Stomach (tissue), 4 donors: ENCODE results near the gene KDM1B.

Experiments used
- POLR2A ChIP-seq, 4 donors: fragments of 450-650 bp; IDR thresholded peaks; one replicate each; pipeline ENCODE4 v1.6.1; 2016; ENCODE audit warnings: antibody characterized with exemption in 4 of 4, control low read depth in 2 of 4, mild to moderate bottlenecking in 1 of 4, moderate library complexity in 1 of 4
- POLR2AphosphoS5 ChIP-seq, 3 donors: sonication (generic); formaldehyde crosslinking; IDR thresholded peaks; one replicate each; pipeline ENCODE4 v1.6.1; 2016; ENCODE audit warnings: antibody characterized with exemption in 3 of 3
- TF ChIP-seq, protein P1 (sequence below), 7 experiments: fragments of 450-650 bp in 4 of 7; fragments of 200-600 bp in 3 of 7; sonication (generic) in 3 of 7; IDR thresholded peaks; one replicate each; pipeline ENCODE4 v1.5.1; 2016 to 2019; ENCODE audit warnings: antibody characterized with exemption in 7 of 7, control low read depth in 2 of 7, mild to moderate bottlenecking in 1 of 7

DNA sequence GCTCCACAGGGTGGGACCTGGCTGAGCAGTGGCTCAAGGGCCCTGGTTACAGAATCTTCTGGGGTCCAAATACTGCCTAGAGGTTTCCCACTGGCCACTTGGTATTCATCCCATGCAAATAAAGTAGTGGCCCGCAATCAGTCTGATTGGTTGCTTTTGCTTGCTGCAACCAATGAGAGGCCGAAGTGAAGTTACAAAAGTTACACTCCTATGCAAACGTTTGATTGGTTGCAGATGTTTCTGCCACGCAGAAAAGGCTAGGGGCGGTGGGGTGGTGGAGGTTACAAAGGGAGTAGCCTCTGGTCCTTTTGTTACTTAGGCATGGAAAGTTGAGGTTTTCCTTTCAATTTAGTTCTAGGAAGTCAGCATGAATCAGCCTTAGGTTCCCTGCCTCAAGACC, 29.1 kb upstream of the KDM1B start:
- TF ChIP-seq, protein P1, sequence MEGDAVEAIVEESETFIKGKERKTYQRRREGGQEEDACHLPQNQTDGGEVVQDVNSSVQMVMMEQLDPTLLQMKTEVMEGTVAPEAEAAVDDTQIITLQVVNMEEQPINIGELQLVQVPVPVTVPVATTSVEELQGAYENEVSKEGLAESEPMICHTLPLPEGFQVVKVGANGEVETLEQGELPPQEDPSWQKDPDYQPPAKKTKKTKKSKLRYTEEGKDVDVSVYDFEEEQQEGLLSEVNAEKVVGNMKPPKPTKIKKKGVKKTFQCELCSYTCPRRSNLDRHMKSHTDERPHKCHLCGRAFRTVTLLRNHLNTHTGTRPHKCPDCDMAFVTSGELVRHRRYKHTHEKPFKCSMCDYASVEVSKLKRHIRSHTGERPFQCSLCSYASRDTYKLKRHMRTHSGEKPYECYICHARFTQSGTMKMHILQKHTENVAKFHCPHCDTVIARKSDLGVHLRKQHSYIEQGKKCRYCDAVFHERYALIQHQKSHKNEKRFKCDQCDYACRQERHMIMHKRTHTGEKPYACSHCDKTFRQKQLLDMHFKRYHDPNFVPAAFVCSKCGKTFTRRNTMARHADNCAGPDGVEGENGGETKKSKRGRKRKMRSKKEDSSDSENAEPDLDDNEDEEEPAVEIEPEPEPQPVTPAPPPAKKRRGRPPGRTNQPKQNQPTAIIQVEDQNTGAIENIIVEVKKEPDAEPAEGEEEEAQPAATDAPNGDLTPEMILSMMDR (IDR thresholded peaks at IDR 0.05) = no peak
- TF ChIP-seq POLR2A (IDR thresholded peaks at IDR 0.05) (no peak), POLR2AphosphoS5 (IDR thresholded peaks at IDR 0.05) (no peak)
